NCI-H1694 treated with DMSO at 0.1 percent for 48 hours (cell line): Measurements from ENCODE around the gene RNF213.
"Not testable (repeated sequence)": the region's sequence is repeated elsewhere in the genome, so short reads cannot be mapped to it uniquely, and the experiment has no call there.

Experiments
- DNase-seq: peaks from one replicate; lab custom pipeline; 2025; lab: John Stamatoyannopoulos, UW

Gene RNF213

DNA sequence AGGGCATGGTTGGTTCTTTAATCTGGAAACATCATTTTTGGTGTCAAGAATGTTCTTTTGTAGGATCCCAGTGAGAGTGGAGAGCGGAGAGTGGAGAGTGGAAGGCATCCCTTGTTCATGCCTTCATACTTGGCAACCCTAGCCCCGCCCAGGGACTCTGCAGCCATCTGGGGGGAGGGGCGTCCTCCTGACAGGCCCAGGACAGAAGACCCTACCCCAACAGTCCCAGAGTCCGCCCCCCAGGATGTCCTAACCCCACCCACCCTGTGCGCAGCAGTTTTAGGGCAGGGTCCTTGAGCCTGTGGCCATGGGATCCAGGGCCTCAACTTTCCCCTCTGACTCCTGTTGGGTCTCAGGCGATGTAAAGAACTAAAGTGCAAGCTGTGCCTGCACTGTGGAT lies 36.0 kb upstream of the RNF213 start:
- DNase-seq, result no peak

DNA sequence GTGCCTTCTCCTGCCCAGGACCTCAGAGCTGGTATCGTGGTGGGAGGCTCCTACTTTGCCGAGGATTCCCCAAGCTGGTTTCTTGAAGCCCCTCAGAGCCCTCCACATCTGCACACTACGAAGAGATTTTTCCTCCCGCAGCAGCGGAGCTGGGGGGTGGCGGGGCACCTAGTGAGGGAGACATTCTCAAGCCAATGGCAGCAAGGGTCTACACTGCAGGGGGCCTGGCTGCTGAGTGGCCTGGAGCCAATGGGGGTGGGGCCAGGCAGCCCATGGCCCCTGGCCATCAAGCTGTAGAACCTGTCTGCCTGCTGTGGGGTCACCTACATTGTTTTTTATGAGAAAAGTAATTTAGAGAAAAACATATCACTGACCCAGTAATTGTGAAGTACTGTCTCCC lies 35.4 kb upstream of the RNF213 start:
- no peak for DNase-seq

DNA sequence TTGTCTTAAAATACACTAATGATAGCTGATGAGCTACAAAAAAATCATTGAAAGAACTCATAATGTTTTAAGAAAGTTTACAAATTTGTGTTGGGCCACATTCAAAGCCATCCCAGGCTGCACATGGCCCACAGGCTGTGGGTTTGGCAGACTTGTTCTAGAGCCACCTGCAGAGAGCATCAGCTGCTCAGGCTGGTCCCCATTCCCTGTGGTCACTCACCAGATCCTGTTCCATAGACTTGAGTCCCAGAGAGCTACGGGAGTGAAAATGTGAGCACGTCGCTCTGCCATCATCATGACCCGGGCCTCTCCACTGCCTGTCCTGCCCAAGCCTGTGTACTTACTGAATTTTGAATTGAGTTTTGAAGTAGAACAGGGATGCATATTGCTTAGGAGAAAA lies 33.5 kb upstream of the RNF213 start:
- no peak for DNase-seq

DNA sequence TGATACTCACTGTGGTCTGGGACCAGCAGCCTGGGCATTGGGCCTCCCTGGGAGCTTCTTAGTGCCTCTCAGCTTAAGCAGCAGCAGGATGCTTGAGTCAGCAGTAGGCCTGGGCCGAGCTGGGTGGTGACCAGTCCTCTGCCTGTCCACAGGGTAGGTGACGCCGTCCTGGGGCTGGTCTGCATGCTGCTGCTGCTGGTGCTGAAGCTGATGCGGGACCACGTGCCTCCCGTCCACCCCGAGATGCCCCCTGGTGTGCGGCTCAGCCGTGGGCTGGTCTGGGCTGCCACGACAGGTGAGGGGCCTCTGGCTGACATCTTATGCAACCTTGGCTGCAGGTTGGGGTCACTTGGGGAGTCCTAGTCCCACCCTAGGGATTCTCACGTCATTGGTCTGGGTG lies 33.0 kb upstream of the RNF213 start:
- DNase-seq, result no peak

DNA sequence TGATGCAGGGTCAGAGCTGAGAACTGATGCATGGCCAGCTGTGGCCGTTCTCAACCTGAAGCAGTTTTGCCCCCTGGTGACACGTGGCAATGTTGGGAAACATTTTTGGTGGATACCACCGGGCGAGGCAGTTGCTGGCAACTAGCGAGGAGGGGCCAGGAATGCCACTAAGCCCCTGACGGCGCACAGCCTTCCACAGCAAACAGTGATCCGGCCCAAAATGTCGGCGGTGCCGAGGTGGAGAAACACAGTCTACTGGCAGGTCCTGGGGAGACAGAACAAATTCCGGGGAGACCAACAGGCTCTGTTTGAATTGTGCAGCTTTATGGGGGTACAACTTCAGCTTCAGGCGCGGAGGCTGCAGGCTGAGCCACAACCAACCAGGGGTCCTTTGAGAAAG lies 32.2 kb upstream of the RNF213 start:
- DNase-seq, result no peak

DNA sequence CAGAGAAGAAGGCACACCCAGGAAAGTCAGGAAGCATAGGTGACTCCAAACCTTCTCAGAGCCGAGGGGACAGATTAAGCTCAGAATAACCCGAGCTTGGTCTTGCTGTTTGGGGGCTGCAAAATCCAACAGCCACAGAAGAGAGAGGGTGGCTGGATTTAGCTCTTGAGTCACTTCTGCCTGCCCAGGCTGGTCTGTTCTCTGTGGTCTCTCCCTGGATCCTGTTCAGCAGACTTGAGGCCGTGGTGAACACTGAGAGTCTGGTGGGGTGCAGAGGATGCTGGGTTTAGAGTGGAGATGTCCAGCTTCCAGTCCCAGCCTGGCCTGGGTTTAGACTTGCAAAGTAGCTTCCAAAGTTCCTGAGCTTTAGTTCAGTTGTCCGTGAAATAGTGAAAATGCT lies 31.6 kb upstream of the RNF213 start:
- no peak for DNase-seq

DNA sequence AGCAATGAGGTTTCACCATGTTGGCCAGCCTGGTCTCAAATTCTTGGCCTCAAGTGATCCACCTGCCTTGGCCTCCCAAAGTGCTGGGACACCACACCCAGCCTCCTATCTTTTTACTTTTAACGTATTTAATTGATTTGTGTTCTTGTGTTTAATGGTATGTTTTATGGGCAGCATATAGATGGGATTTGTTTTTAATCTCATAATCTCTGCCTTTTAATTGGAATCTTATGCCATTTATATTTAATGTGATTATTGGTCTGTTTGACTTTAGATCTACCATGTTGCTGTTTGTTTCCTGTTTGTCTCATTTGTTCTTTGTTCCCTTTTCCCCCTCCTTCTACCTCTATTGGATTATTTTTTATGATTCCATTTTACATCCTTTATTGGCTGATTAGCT lies 28.2 kb upstream of the RNF213 start:
- no peak for DNase-seq

DNA sequence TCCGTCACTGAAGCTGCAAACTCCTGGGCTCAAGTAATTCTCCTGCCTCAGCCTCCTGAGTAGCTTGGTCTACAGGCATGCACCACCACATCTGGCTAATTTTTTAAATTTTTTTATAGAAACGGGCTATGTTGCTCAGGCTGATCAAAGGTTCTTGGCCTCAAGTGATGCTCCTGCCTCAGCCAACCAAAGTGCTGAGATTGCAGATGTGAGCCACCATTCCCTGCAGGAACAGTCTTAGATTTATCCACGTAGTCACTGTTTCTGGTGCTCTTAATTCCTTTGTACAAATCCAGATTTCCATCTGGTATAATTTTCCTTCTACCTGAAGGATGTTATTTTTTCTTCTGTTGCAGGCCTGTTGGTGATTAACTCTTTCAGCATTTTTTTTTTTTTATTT lies 27.4 kb upstream of the RNF213 start:
- DNase-seq, result no peak

DNA sequence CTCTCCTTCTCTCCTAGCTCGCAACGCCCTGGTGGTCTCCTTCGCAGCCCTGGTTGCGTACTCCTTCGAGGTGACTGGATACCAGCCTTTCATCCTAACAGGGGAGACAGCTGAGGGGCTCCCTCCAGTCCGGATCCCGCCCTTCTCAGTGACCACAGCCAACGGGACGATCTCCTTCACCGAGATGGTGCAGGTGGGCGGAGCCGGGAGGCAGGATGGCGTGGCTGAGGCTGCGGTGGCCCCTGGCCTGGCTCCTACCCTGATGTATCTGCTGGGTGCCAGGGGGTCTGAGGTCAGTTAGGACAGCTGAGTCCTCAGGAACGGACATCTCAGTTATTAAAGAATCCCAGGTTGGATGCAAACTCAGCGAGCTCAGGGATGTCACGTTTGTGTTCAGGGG lies 23.7 kb upstream of the RNF213 start:
- no peak for DNase-seq

DNA sequence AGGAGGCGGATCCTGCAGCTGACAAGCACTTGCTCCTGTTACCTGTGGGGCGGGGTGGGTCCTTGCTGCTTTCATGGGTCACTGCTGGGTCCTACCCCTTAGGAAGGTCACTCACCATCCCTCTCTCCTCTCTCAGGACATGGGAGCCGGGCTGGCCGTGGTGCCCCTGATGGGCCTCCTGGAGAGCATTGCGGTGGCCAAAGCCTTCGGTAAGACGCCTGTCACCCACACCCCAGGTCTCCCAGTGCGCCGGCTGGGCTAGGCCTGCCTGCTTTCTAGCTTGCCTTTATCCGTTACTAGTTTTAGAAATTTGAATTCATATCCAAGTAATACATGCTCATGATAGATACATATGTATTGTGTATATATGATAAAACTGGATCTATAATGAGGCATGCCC lies 23.3 kb upstream of the RNF213 start:
- no peak for DNase-seq

DNA sequence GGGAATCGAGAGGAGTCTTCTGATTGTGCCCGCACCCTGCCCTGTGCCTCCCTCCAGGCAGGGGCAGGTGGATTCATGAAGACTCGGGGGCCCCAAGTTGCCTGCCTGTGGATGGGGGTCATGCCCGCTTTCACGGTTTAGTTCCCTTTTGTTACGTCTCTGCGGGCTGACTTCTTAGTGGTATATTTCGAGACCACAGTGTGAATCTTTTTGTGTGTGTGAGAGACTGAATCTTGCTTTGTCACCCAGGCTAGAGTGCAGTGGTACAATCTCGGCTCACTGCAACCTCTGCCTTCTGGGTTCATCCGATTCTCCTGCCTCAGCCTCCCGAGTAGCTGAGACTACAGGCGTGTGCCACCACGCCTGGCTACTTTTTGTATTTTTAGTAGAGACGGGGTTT lies 18.1 kb upstream of the RNF213 start:
- DNase-seq, result no peak

DNA sequence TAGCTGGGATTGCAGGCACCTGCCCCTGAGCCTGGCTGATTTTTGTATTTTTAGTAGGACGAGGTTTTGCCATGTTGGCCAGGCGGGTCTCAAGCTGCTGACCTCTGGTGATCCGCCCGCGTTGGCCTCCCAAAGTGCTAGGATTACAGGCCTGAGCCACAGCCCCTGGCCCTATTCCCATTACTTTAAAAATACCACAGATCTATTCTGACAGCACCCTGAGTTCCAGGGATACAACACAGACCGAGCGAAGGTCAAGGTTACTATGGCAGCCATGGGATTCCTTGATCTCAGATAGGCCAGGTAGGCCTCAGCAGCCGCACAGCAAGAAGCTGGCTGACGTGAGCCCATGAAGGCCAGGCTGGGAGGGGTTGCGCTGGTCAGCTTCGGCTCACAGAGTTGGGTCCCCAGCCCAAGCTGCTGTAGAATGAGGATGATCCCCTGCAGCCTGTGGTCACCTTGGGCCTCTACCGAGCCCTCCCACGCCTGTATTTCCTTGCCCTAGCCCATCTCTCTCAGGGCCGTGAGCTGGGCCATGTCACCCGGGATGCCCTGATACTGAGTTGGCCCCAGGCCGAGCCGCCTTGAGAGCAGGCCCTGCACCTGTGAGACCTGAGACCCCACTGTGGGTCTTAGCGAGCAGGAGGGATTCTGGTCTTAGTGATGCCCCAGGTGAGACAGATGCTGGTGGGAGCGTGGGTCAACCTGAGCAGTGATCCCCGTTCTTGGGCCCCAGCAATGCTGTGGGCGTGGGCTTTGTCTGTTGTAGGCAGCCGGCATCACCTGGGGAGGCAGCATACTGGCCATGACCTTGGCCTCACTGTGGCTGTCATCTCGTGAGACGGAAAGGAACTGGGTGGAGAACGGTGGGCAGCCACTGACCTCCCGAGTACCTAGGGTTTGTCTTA lies 16.9 kb upstream of the RNF213 start:
- DNase-seq, result no peak

DNA sequence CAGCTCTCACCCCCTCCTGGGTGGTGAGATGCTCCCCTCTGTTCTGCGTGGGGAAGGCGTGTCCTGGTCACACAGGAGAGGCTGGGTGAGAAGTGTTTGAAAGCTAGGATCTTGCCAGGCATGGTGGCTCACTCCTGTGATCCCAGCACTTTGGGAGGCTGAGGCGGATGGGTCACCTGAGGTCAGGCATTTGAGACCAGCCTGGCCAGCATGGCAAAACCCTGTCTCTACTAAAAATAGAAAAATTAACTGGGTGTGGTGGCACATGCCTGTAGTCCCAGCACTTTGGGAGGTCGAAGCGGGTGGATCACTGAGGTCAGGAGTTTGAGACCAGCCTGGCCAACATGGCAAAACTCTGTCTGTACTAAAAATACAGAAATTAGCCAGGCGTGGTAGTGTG lies 16.2 kb upstream of the RNF213 start:
- not testable (repeated sequence) for DNase-seq

DNA sequence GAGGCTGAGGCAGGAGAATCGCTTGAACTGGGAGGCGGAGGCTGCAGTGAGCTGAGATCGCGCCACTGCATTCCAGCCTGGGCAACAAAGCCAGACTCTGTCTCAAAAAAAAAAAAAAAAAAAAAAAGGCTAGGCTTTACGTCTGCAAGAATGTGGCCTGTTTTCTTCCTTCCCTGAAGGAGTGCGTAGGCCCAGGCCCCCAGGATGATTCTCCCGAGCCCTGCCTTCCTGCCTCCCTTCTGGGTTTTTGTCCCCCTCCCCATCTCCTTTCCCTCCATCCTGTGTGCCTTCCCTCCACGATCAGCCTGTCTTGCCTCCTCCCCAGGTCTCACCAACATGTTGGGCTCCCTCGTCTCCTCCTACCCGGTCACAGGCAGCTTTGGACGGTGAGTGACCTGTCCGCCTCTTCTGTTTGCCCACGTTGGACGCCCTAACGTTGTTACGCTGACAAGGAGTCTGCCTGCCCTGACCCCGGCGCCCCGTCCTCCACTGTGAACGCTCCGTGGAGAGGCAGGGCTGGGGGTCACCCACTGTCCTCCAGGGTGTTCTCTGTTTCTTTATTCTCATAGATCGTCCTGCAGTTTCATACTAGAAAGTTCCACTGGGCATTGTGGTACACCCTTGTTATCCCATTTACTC lies 15.7 kb upstream of the RNF213 start:
- DNase-seq, result no peak

DNA sequence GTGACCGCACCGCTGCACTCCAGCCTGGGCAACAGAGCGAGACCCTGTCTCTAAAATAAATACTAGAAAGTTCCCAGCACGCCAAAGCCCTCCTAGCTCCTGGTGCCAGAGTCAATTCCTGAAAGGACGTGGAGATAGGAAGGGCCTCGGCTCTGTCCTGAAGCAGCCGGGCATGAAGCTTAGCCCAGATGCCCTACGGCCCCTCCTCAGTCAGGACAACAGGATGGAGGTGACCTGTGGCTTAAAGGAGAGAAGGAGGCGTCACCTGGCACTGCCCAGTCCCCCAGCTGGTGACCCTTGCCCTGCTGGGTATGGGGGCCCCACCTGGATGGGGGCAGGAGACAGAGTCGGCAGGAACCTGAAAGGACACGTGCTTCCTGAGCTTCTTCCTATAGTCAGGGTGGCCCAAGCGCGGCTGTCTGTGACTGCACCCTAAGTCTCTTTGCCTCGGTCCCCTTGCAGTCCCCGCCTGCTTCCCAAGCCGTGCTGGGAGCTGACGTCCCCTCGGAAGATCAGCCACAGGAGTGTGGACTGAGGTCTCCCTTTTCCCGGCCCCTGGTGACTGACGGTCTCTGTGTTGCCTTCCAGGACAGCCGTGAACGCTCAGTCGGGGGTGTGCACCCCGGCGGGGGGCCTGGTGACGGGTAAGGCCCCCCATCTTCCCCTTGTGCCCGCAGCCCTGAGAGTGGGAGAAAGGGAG lies 14.9 kb upstream of the RNF213 start:
- DNase-seq, result no peak

DNA sequence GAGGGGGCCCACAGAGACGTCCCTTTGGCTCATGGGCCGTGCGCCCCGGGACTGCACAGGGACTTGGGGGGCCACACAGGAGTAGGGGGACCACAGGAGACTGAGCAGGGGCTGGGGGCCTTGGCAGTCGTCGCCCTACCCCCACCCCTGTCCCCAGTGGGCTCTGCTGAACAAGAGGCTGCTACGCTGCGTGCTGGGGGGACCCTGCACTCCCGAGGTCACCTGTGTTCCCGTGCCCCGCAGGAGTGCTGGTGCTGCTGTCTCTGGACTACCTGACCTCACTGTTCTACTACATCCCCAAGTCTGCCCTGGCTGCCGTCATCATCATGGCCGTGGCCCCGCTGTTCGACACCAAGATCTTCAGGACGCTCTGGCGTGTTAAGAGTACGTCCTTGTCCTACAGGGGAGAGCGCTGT lies 14.4 kb upstream of the RNF213 start:
- DNase-seq, result no peak

DNA sequence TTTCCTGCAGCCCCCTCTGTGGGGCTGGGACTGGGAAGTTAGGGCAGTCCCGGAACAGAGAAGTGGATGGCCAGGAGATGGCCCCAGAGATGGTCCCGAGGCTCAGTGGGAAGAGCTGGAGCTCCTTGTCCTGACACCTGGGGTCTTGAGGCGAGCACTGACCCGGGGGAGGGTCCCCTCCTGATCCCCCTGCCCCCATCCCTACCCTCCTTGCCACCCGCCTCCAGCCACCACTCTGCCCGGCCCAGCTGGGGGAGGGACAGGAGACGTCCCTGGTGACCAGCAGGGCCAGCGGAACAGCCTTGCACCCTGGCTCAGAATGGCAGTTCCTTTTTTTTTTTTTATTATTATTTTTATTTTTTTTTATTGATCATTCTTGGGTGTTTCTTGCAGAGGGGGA lies 13.9 kb upstream of the RNF213 start:
- no peak for DNase-seq

DNA sequence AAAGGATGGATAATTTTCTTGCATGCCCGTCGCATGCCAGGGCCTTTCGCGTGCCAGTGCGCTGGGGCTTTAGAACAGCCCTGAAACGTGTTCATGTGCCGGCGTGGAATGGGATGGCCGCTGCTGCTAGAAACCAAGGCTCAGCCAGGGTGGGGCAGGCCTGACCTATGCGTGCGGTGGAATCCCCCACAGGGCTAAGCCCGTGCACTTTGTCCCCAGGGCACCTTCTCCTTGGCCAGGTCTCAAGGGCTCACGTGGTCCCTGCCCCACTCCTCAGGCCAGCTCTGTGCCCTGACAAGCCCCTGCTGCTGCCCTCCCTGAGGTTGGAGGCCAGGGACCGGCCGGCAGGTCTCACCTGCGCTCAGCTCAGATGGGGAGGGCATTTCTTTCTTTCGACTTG lies 13.1 kb upstream of the RNF213 start:
- no peak for DNase-seq

DNA sequence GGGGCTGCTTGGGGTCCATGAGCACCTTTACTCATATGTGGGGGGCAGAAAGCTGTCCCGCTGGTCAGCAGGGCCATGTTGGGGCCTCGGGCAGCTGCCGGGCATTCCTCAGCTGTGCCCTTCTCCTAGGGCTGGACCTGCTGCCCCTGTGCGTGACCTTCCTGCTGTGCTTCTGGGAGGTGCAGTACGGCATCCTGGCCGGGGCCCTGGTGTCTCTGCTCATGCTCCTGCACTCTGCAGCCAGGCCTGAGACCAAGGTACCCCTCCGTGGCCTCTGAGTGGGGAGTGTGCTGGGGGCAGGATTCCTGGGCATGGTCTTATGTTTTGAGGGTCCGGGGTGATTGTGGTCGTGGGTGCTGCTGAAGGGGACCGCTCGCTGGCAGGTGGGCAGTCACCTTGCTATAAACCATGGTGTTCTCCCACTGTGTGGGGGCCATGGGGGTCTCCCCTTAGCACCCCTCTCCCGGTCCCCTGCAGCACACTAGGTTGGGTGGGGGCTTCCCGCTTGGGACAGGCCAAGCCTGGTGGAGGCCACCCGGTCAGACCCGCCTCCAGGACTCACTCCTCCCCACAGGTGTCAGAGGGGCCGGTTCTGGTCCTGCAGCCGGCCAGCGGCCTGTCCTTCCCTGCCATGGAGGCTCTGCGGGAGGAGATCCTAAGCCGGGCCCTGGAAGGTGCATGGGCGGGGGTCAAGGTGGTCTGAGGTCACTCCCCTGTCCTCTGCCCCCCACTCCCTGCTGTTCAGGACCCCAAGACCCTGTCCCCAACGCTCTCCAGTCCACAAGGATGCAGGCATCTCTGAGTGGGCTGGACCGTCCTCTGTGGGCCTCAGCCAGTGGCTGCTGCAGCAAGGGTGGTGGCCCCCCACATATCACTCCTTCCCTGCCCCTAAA lies 12.4 kb upstream of the RNF213 start:
- no peak for DNase-seq

DNA sequence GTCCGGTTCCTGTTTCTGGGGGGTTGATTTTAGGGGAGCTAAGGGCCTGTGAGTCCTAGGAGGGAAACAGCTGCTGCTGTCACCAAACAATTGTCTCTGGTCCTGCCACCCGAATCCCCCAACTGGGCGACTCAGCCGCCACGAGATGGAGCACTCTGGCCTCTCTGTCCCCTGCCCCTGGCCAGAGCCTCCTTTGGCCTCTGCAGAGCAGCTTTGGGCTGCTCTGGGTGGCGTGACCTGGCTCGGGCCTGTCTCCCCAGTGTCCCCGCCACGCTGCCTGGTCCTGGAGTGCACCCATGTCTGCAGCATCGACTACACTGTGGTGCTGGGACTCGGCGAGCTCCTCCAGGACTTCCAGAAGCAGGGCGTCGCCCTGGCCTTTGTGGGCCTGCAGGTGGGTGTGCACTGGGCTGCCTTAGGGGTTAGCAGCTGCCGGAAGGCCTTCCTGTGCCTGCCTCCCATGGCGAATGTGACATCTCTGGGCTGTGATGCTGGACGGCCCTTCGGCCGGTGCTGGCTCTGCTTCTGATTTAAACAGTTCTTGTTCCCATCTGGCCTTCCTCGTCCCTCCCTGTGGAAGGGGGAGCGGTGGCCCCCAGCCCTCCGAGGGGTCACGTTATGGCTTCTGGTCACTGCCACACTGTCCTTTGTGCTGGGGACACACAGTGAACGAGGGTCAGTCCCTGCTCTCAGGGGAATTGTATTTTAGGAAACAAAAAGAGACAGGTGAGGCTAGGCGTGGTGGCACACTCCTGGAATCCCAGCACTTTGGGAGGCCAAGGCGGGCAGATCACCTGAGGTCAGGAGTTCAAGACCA lies 11.6 kb upstream of the RNF213 start:
- no peak for DNase-seq

DNA sequence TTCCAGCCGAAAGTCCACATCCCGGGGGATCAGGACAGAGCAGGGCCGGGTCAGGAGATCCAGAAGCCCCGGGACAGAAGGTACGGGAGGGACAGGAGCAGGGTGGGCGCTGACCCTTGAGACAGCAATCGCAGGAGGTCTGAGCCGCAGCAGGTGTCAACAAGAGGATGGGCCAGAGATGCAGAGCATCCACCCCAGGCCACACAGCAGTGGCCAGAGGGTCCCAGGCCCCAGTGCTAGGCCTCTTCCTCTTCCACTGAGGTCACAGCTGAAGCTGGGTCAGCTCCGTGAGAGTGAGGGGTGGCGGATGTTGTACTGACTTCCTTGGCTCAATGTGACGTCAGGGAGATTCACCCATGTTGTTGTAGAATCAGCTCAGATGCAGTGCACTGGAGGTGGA lies 8.7 kb upstream of the RNF213 start:
- DNase-seq, result no peak
